GM19351 (cell line): Measurements from ENCODE around the gene SLC38A6.

Experiments used
- ATAC-seq: cut with Tn5 transposase; IDR thresholded peaks from one replicate; pipeline ENCODE4 v1.9.1; 2021; ENCODE audit warnings: mild to moderate bottlenecking, moderate library complexity; ENCODE audit not compliant: unreplicated experiment

Gene SLC38A6

DNA sequence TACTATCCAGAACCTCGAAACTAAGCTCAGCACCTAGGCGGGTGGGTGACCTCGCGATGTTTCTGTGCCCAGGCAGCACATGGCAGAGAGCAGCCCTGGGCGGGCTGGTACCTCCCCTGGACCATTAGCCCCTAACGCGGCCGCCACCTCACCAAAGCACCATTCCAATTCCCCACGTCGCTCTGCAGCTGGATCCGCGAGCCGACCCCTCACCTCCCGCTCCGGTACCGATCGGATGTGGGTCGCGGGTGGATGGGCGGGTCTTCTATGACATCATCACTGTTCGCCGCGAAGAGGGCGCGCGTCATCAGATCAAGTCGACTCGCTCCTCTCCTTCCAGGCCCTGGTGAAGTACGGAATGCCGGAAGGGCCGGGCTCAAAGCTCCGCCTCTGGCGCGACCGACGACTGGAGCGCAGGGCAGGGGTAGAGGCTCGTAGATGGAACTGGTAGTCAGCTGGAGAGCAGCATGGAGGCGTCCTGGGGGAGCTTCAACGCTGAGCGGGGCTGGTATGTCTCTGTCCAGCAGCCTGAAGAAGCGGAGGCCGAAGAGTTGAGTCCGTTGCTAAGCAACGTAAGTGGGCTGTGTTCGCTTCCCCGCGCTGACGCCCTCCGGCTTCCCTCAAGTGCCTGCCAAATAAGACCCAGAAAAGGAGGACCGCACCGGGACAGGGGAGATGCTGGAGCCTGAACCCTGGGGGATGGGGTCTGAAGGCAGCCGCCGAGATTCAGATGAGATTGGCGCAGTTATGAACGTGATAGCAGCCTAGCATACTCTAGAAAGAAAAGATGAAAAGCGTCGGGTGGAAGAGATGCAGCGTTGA lies at the start of gene SLC38A6, which contains the start of gene TRMT5:
SLC38A6 (plus strand) TSS at position 435 of the 822 bp plus-strand sequence; CDS start at position 468, 33 bp downstream.
TRMT5 (minus strand) TSS at position 269 of the 822 bp plus-strand sequence; CDS start at position 163, 106 bp downstream.
- peak; percentile 80 for ATAC-seq

DNA sequence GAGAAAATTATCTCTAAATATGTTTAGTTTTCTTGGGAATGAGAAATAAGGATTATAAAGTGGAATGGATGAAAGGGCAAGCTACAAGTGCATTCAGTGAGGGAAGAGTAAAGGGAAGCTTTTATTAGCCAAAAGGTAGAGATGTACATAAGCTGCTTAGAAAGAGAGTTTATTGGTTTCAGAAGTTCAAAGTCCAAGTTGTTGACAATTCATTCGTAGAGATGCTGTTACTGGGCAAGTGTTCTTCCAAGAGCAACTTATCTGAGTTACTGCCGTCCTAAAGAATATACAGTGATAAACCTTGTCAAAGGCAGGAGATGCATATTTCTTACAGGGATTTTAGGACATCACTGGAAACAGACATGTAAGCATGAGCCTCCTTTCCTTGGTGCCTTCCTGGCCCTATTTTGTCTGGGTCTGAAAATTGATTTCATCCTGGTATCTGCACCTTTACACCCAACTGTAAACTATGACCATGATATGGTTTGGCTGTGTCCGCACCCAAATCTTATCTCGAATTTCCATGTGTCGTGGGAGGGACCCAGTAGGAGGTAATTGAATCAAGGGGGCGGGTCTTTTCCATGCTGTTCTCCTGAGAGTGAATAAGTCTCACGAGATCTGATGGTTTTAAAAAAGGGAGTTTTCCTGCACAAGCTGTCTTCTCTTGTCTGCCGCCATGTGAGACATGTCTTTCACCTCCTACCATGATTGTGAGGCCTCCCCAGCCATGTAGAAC lies 47.0 kb upstream of the SLC38A6 start:
- no peak for ATAC-seq

- ATAC-seq, result no peak
Measured at GRCh38 chr14:60935319-60935718, 45.7 kb upstream of the SLC38A6 start.

- ATAC-seq, result no peak
Measured at GRCh38 chr14:60943637-60944032, 37.4 kb upstream of the SLC38A6 start.

DNA sequence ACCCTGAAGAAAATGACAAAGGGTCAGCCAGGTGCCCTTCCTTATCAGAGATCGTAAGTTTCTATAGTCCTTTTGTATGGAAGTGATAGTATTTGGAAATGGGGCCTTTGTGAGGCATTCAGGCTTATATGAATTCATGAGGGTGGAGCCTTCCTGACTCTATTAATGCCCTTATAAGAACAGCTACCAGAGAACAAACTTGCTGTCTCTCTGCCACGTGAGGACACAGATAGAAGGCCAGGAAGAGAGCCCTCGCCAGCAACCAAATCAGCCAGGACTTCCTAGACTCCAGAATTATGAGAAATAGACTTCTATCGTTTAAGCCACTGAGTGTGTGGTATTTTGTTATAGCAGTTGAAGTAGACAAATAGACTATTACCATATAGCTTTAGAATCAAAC lies 36.8 kb upstream of the SLC38A6 start:
- no peak for ATAC-seq

DNA sequence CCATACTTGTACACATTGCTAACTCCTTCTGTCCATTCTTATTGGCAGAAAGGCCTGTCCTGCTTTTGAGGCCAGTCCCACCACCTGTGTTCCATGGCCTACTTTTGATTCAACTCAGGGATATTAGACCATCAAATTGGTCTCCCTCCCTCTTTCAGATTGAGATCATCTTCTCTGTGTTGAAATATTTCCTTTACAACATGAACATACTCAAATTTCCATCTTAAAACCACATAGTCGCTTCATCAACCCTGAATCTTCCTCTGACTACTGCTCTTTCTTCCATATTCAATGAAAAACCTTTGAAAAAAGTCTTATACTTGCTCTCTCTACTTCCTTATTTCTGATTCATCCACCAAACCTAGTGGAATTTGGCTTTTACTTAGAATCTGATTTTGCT lies 35.1 kb upstream of the SLC38A6 start:
- no peak for ATAC-seq

GRCh38 chr14:60946773-60947172 lies 34.3 kb upstream of the SLC38A6 start:
- ATAC-seq, result no peak

DNA sequence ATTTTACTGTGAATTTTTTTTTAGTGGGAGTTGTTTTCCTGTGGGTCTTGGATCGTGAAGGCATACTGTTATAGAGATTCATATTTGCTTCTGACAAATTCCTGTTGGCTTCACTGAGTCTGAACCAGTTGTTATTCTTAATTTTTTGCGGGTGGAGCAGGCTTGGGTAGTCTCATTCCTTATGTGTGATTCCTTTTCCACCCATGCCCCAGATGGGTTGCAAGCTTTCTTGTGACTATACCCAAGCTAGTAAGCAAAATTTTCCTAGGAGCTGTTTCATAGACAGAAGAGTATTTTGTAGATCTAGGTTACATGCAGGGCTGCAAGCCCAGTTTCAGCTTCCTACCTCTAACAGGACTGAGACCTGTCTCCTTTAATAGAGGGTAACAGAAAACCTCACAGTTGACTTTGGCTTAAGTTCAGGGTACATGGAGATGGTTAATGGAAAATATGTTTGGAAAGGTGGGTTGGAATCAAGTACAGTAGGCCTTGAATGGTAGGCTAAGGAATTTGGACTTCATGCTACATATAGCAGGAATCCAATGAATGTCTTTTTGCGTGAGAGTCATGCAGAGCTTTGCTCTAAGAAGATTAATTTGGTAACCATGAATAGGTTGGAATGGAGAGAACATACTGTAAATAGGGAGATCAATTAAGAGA lies 29.1 kb upstream of the SLC38A6 start:
- no peak for ATAC-seq

GRCh38 chr14:60956202-60956601 lies 24.8 kb upstream of the SLC38A6 start:
- ATAC-seq, result no peak

DNA sequence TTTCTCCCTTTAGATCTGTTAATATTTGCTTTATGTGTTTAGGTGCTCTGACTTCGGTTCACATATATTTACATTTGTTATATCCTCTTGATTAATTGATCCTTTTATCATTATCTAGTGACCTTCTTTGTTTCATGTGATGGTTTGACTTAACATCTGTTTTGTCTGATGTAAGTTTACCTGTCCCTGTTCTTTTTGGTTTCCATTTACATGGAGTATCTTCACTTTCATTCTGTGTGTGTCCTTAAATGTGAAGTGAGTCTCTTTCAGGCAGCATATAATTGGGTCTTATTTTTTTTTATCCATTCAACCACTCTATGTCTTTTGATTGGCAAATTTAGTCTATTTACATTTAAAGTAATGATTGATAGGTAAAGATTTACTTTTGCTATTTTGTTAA lies 24.4 kb upstream of the SLC38A6 start:
- ATAC-seq, result no peak

DNA sequence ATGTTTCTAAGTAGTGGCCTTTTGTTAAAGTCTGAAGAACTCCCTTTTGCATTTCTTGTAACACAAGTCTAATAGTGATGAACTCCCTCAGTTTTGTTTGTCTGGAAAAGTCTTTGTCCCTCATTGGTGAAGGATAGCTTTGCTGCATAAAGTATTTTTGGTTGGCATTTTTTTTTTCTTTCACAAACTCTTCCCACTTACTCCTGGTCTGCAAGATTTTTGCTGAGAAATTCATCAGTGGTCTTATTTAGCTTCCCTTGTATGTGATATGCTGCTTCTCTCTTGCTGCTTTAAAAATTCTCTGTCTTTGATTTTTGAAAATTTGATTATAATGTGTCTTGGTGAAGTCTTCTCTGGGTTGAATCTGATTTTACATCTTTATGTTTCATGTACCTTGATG lies 22.9 kb upstream of the SLC38A6 start:
- ATAC-seq, result no peak

GRCh38 chr14:60963761-60964160 lies 17.3 kb upstream of the SLC38A6 start:
- no peak for ATAC-seq

DNA sequence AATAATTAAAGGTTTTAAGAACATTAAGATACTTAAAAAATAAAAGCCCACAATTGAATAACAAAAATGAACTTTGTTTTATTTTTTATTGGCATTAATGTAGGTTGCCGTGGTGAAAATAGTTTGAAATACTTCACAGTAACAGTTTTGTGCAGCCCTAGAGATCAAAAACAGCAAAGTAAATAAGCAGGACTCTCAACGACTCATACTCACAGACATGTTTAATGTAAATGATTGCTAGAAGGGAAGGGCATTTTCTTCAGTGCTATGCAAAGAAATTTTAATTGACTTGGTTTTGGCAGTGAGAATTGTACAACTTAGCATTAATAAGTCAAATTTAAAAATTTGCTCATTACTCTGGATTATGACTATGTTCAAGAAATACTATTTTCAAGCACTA lies 16.1 kb upstream of the SLC38A6 start:
- ATAC-seq, result no peak

GRCh38 chr14:60965402-60965801 lies 15.6 kb upstream of the SLC38A6 start:
- ATAC-seq, result no peak

GRCh38 chr14:60968099-60968498 lies 12.9 kb upstream of the SLC38A6 start:
- ATAC-seq, result no peak

GRCh38 chr14:60968671-60969070 lies 12.4 kb upstream of the SLC38A6 start:
- no peak for ATAC-seq

DNA sequence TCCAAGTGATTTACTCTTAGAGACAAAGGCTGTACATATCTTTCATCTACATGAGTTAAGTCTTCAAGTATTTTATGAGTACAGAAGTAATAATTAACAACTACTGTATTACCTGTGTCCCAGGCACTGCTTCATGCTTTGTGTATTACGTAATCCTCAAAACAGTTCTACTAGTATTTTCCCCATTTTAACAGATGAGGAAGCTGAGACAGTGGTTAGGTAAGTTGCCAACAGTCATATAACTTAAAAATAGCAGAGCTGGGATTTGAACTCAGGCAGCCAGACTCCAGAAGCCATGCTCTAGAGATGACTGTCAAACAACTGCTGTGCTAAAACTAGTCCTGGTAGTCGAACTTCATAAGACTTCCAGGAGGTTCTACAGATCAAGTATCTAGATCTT lies 10.9 kb upstream of the SLC38A6 start:
- ATAC-seq, result no peak

- ATAC-seq, result no peak
Measured at GRCh38 chr14:60971271-60971670, 9.8 kb upstream of the SLC38A6 start.

- ATAC-seq, result no peak
Measured at GRCh38 chr14:60972295-60972694, 8.8 kb upstream of the SLC38A6 start.

DNA sequence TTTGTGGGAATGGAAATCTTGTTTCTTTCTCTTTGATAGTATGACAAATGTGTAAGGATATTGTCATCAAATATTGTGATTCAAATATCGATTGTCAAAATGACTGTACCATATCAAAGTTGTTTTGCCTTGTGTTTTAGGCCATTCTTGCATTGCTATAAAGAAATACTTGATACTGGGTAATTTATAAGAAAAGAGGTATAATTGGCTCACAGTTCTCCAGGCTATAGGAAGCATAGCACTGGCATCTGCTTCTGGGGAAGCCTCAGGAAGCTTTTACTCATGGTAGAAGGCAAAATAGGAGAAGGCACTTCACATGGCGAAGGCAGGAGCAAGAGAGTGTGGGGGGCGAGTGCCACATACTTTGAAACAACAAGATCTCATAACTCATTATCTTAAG lies 8.0 kb upstream of the SLC38A6 start:
- ATAC-seq, result no peak

DNA sequence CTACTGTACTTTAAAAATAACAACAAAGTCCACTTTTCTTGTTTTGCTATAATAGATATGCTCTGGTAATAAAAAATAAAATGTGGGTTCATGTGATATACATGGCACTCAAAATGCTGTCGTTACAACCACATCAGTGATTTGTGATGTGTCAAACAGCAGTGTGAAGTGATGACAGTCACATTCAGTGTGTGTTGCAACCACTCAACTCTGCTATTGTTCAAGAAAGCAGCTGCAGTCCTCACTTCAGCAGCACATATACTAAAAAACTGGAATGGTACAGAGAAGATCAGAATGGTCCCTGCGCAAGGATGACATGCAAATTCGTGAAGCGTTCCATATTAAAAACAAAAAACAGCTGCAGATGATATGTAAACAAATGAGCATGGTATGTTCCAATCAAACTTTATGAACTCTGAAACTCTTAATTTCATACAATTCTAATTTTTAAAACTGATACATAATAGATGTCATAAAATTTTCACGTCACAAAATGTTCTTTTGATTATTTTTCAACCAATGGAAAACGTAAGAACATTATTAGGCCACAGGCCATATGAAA lies 6.9 kb upstream of the SLC38A6 start:
- ATAC-seq, result no peak
